ENCODE measurements around the gene PAK6.

The PAK6 gene

DNA sequence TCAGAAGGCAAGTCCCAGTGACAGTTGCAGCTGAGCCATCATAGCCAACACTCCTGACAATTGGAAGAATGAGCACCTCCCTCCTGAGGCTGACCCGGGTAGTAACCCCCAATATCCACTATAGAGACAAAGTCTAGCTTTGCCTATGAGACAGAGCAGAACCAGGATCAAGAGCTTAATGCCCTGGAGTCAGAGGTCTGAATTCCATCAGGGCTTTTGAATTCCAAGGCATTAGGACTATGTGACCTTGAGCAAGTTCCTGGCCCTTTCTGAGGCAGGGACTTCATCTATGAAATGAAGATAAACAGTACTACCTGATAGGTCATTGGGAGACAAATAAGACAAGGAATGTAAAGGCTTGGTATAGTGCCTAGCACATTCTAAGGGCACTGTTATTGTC, 81.5 kb downstream of the PAK6 start:
- H3K9me3 ChIP-seq (ENCODE audit: control insufficient read depth, insufficient read depth, low read length), result no peaks in the 10 kb centered on the region
- H3K9ac ChIP-seq (ENCODE audit: low read depth, low read length), result no peak overlapping the region
- H3K36me3 ChIP-seq (ENCODE audit: insufficient read depth, low read length), result no peaks in the 10 kb centered on the region
- peaks cover 21% of the 10 kb centered on the region for H3K4me1 ChIP-seq (ENCODE audit: insufficient read depth, low read length)

DNA sequence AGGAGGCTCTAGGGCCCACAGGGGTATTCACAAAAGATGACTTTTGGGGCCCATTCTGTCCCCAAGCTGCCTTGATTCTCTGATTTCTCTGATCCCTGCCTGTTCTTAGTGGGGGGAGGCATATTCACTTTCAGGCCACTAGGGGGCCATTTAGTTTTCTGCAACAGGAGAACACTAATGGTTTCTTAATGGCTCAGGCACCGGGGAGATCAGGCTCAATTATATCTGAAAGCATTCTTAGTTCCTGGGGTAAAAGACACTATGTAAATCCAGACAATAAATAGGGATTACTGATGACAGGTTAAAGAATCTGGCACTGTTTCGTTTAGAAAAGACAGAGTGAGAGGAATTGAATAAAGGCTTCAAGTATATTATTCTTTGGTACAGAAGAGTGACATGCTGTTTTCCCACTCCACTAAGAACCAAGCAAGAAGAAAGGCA, 82.1 kb downstream of the PAK6 start:
- H3K9me3 ChIP-seq (ENCODE audit: control insufficient read depth, insufficient read depth, low read length), result no peaks in the 10 kb centered on the region
- H3K36me3 ChIP-seq (ENCODE audit: insufficient read depth, low read length), result no peaks in the 10 kb centered on the region
- no peak overlapping the region for H3K9ac ChIP-seq (ENCODE audit: low read depth, low read length)
- peaks cover 23% of the 10 kb centered on the region for H3K4me1 ChIP-seq (ENCODE audit: insufficient read depth, low read length)

- Histone ChIP-seq H3K4me1 (ENCODE audit: insufficient read depth, low read length) (peaks cover 37% of the 10 kb centered on the region), H3K36me3 (ENCODE audit: insufficient read depth, low read length) (no peaks in the 10 kb centered on the region), H3K9ac (ENCODE audit: low read depth, low read length) (peak overlapping the region; percentile 41; the same call in 1 of the 2 replicates), H3K9me3 (ENCODE audit: control insufficient read depth, insufficient read depth, low read length) (no peaks in the 10 kb centered on the region)
These were observed 83.8 kb downstream of the PAK6 start for GRCh38 chr15:40322531-40323238.

- peak within 1 kb of the TSS; percentile 68; the same call in 1 of the 2 replicates for H3K9ac ChIP-seq (ENCODE audit: low read depth, low read length)
- H3K9me3 ChIP-seq (ENCODE audit: control insufficient read depth, insufficient read depth, low read length), result no peaks in the 10 kb centered on the region
- no peaks in the 10 kb centered on the region for H3K36me3 ChIP-seq (ENCODE audit: insufficient read depth, low read length)
- peaks cover 44% of the 10 kb centered on the region for H3K4me1 ChIP-seq (ENCODE audit: insufficient read depth, low read length)
These were observed 84.5 kb downstream of the PAK6 start, which contains the start of gene INAFM2 for GRCh38 chr15:40323239-40323952. Gene INAFM2, plus strand, starts transcription at chr15:40323692. Its CDS starts 364 bp downstream, at chr15:40324056.

DNA sequence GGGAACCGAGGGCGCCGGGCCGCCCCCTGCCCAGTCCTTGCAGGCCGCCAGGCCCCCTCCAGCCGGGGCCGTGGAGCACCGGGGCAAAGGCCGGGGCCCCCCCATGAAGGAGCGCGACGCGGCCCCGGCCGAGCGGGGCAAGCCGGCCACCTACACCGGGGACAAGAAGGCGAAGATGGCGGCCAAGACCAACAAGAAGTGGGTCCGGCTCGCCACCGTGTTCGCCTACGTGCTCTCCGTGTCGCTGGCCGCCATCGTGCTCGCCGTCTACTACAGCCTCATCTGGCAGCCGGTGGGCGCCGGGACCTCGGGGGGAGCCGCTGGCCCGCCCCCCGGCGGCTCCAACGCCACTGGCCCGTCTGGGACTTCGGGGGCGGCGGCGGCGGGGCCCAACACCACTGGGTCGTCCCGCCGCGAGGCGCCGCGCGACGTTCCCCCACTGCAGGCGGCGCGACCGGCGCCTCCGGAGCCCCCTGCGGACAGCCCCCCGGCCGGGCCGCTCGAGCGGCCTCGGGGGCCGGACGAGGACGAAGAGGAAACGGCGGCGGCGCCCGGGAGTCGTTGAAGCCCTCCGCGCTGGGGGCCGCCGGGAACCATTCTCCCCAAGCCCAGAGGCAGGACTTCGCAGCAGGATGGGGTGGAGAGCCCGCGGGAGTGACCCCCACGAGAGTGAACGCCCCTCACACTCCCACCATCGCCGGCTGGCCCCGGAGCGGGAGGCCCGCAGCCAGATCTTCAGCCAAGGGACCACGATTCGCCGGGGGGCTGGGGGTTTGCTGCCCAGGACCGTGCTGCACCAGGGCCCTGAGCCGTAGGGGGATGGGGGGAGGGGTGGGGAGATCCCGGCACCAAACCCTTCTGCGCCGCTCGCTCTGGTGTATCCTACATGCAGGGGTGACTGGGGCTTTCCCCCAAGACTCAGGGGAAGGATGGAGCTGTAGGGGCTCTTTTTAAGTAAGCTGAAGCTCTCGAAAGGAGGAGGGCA, 85.4 kb downstream of the PAK6 start:
- H3K9me3 ChIP-seq (ENCODE audit: control insufficient read depth, insufficient read depth, low read length), result no peaks in the 10 kb centered on the region
- H3K4me1 ChIP-seq (ENCODE audit: insufficient read depth, low read length), result peaks cover 49% of the 10 kb centered on the region
- peak overlapping the region; percentile 68; the same call in 1 of the 2 replicates for H3K9ac ChIP-seq (ENCODE audit: low read depth, low read length)
- no peaks in the 10 kb centered on the region for H3K36me3 ChIP-seq (ENCODE audit: insufficient read depth, low read length)

DNA sequence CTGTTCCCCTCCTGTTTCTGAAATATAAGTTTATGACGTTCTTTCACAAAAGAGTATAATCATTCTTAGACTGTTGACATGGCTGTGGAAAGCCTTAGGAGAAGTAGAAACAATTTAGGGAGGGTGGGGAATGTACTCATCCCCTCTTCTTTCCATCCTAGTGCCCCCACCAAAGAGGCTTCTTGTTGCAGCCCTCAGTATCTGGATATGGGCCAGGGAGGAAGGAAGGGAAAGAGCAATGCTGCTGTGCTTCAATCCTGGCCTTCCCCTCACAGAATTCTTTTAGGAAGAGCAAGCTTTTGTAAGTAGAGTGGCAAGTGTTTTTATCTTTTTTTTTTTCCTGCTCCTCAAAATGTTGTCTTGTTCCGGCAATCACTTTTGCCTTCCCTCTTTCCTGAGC, 86.3 kb downstream of the PAK6 start:
- no peaks in the 10 kb centered on the region for H3K36me3 ChIP-seq (ENCODE audit: insufficient read depth, low read length)
- no peak overlapping the region; the same call in 1 of the 2 replicates for H3K9ac ChIP-seq (ENCODE audit: low read depth, low read length)
- peaks cover 49% of the 10 kb centered on the region for H3K4me1 ChIP-seq (ENCODE audit: insufficient read depth, low read length)
- H3K9me3 ChIP-seq (ENCODE audit: control insufficient read depth, insufficient read depth, low read length), result no peaks in the 10 kb centered on the region

GRCh38 chr15:40325700-40326099, 86.8 kb downstream of the PAK6 start:
- no peak overlapping the region for H3K9ac ChIP-seq (ENCODE audit: low read depth, low read length)
- peaks cover 44% of the 10 kb centered on the region for H3K4me1 ChIP-seq (ENCODE audit: insufficient read depth, low read length)
- H3K36me3 ChIP-seq (ENCODE audit: insufficient read depth, low read length), result no peaks in the 10 kb centered on the region
- H3K9me3 ChIP-seq (ENCODE audit: control insufficient read depth, insufficient read depth, low read length), result no peaks in the 10 kb centered on the region
